Suprapubic skin (tissue), 3 donors: ENCODE results near the gene CLEC1B.

ENCODE experiments used
- EP300 ChIP-seq: sonication (generic); formaldehyde crosslinking; IDR thresholded peaks from one replicate; pipeline ENCODE4 v1.6.1; 2017; ENCODE audit warnings: antibody characterized with exemption
- POLR2A ChIP-seq, 2 donors: fragments of 450-650 bp; IDR thresholded peaks; one replicate each; pipeline ENCODE4 v1.6.1; 2017; ENCODE audit warnings: antibody characterized with exemption in 2 of 2, mild to moderate bottlenecking in 2 of 2, moderate library complexity in 2 of 2
- TF ChIP-seq, protein P1 (sequence below), 2 donors: fragments of 200-600 bp in 1 of 2; fragments of 450-650 bp in 1 of 2; sonication (generic) in 1 of 2; IDR thresholded peaks; one replicate each; pipeline ENCODE4 v1.5.1; 2016 to 2019; ENCODE audit warnings: antibody characterized with exemption in 2 of 2, mild to moderate bottlenecking in 1 of 2, moderate library complexity in 1 of 2

DNA sequence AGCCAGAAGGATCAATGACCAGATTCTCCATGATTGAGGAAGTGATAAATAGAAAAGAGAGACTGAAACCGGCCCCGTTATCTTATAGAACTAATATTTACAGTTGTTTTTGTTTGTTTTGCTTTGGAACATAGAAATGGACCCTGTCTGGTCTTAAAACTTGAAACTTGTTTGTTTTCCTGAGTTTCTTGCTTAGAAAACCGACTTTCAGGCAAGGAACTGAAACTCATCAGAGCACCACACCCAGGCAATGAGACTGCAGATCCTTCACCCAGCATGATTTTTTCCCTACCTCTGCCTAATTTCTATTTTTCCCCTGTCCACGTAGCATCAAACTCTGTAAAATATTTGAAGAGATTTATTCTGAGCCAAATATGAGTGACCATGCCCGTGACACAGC, 38.3 kb downstream of the CLEC1B start:
- TF ChIP-seq, protein P1, sequence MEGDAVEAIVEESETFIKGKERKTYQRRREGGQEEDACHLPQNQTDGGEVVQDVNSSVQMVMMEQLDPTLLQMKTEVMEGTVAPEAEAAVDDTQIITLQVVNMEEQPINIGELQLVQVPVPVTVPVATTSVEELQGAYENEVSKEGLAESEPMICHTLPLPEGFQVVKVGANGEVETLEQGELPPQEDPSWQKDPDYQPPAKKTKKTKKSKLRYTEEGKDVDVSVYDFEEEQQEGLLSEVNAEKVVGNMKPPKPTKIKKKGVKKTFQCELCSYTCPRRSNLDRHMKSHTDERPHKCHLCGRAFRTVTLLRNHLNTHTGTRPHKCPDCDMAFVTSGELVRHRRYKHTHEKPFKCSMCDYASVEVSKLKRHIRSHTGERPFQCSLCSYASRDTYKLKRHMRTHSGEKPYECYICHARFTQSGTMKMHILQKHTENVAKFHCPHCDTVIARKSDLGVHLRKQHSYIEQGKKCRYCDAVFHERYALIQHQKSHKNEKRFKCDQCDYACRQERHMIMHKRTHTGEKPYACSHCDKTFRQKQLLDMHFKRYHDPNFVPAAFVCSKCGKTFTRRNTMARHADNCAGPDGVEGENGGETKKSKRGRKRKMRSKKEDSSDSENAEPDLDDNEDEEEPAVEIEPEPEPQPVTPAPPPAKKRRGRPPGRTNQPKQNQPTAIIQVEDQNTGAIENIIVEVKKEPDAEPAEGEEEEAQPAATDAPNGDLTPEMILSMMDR (IDR thresholded peaks at IDR 0.05): no peak
- TF ChIP-seq EP300: no peak
- TF ChIP-seq POLR2A (IDR thresholded peaks at IDR 0.05): no peak
